Prostate gland (tissue), 2 donors: ENCODE data around the gene JAG2. TPM values are rescaled to one million over a fixed set of nuclear protein-coding genes. Genes with fewer than 3 reads are reported as not detected.

Experiments used
- DNase-seq: peaks from one replicate; pipeline ENCODE4 v3.0.0-alpha.2; 2019; ENCODE audit warnings: low spot score
- H3K27ac ChIP-seq, 2 donors: fragments of 200-600 bp; sonication (generic); 2 replicates each; pipeline ENCODE4 v1.5.1; 2017 to 2019
- H3K27me3 ChIP-seq: fragments of 200-600 bp; sonication (generic); replicated peaks from 2 replicates; pipeline ENCODE4 v1.5.1; 2019; ENCODE audit not compliant: insufficient read depth
- H3K36me3 ChIP-seq, 2 donors: fragments of 200-600 bp; sonication (generic); 1 replicate in 1 of 2; 2 replicates in 1 of 2; pipeline versions ENCODE4 v1.5.1 to v1.8.1; 2017 to 2019
- H3K4me1 ChIP-seq: fragments of 200-600 bp; sonication (generic); replicated peaks from 2 replicates; pipeline ENCODE4 v1.5.1; 2019
- H3K4me3 ChIP-seq, 2 donors: fragments of 200-600 bp; sonication (generic); 2 replicates each; pipeline ENCODE4 v1.5.1; 2017 to 2019
- H3K9me3 ChIP-seq: fragments of 200-600 bp; sonication (generic); 2 replicates; pipeline ENCODE4 v1.5.1; 2017
- CTCF ChIP-seq, 4 experiments: fragments of 200-600 bp in 2 of 4; fragments of 450-650 bp in 2 of 4; sonication (generic) in 2 of 4; IDR thresholded peaks; 1 replicate in 3 of 4; 2 replicates in 1 of 4; pipeline ENCODE4 v1.5.1; 2016 to 2019; ENCODE audit warnings: antibody characterized with exemption in 4 of 4, mild to moderate bottlenecking in 2 of 4, moderate library complexity in 2 of 4
- POLR2A ChIP-seq: fragments of 450-650 bp; IDR thresholded peaks from one replicate; pipeline ENCODE4 v1.6.1; 2016; ENCODE audit warnings: antibody characterized with exemption, mild to moderate bottlenecking
- POLR2AphosphoS5 ChIP-seq: sonication (generic); formaldehyde crosslinking; IDR thresholded peaks from one replicate; pipeline ENCODE4 v1.6.1; 2017; ENCODE audit warnings: antibody characterized with exemption
- WGBS: methylation state at CpG from one replicate; pipeline ENCODE4 v1.1.5; 2018; 5-methylcytosine and 5-hydroxymethylcytosine counted together
- intact Hi-C: fragments of 100-400 bp; cut with DNase I; formaldehyde crosslinking; loops from one replicate; pipeline ENCODE4 v1.14.2; 2022
- total RNA-seq, 2 donors: library from RNA; depleted of rRNA; stranded (reverse); fragments of >200 nt; gene quantifications; one replicate each; pipeline ENCODE4 v1.1.0, GENCODE V29; 2016

Gene JAG2
- total RNA-seq, 2 donors from 2014 or later, result 26.8 to 30.5 TPM

GRCh38 chr14:105151838-105152793 lies 16.5 kb downstream of the JAG2 start:
- TF ChIP-seq CTCF (IDR thresholded peaks at IDR 0.05), result no peak
- no peak overlapping the region for H3K27ac ChIP-seq
- H3K36me3 ChIP-seq, result no peaks in the 10 kb centered on the region
- H3K9me3 ChIP-seq, result no peaks in the 10 kb centered on the region
- no peak overlapping the region for H3K4me3 ChIP-seq
- 82% methylated on average over 39 of the region's 44 CpGs for WGBS
- no peaks in the 10 kb centered on the region for H3K27me3 ChIP-seq
- DNase-seq, result no peak
- no peaks in the 10 kb centered on the region for H3K4me1 ChIP-seq
- intact Hi-C loops, result no loop called here

GRCh38 chr14:105151084-105151837 lies 17.3 kb downstream of the JAG2 start:
- no peak for DNase-seq
- intact Hi-C loops, result no loop called here
- H3K27me3 ChIP-seq, result no peaks in the 10 kb centered on the region
- no peaks in the 10 kb centered on the region for H3K4me1 ChIP-seq
- WGBS, result 87% methylated on average over 33 of the region's 37 CpGs
- TF ChIP-seq CTCF (IDR thresholded peaks at IDR 0.05), result no peak
- TF ChIP-seq POLR2AphosphoS5, result no peak
- no peak for TF ChIP-seq POLR2A
- no peak overlapping the region for H3K4me3 ChIP-seq
- no peaks in the 10 kb centered on the region for H3K36me3 ChIP-seq
- no peaks in the 10 kb centered on the region for H3K9me3 ChIP-seq
- H3K27ac ChIP-seq, result no peak overlapping the region

GRCh38 chr14:105150368-105151083 lies 18.1 kb downstream of the JAG2 start:
- no peak overlapping the region for H3K4me3 ChIP-seq
- DNase-seq, result no peak
- no peaks in the 10 kb centered on the region for H3K4me1 ChIP-seq
- no peak overlapping the region for H3K27ac ChIP-seq
- 85% methylated on average over 34 of the region's 35 CpGs for WGBS
- no peaks in the 10 kb centered on the region for H3K9me3 ChIP-seq
- no peaks in the 10 kb centered on the region for H3K36me3 ChIP-seq
- intact Hi-C loops, result no loop called here
- no peak for TF ChIP-seq CTCF (IDR thresholded peaks at IDR 0.05)
- TF ChIP-seq POLR2A, result no peak
- TF ChIP-seq POLR2AphosphoS5, result no peak
- H3K27me3 ChIP-seq, result no peaks in the 10 kb centered on the region

- H3K36me3 ChIP-seq, result no peaks in the 10 kb centered on the region
- DNase-seq, result no peak
- H3K27me3 ChIP-seq, result no peaks in the 10 kb centered on the region
- H3K27ac ChIP-seq, result no peak overlapping the region
- 92% methylated on average over 4 of the region's 4 CpGs for WGBS
- H3K9me3 ChIP-seq, result no peaks in the 10 kb centered on the region
- H3K4me3 ChIP-seq, result no peak overlapping the region
- intact Hi-C loops, result no loop called here
- TF ChIP-seq POLR2A (no peak), CTCF (IDR thresholded peaks at IDR 0.05) (no peak), POLR2AphosphoS5 (no peak)
- no peaks in the 10 kb centered on the region for H3K4me1 ChIP-seq
These were observed 18.6 kb downstream of the JAG2 start for GRCh38 chr14:105150026-105150367.
